ENCODE measurements around the gene ILDR1.
A peak's percentile ranks its signal among the peaks of the same experiment; 100 is the strongest.

ILDR1 gene

GRCh38 chr3:121989943-121990342, 32.1 kb downstream of the ILDR1 start:
- no peak for DNase-seq

DNA sequence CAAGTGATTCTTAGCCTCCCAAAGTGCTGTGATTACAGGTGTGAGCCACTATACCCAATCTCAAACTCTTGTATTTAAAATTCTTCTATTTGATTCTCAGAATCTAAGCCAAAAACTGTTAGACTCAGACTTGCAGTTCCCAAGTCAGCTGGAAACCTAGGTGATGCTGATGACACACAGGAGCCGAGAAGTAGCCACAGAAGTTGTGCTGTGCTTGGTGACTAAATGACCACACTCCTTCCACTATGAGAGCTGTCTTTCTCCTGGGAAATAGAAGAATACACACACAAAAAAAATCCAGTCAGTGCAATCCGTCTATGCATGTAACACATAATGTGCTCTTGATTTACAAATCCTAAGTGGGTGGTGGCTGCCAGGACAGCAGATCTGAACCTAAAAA, 33.9 kb downstream of the ILDR1 start:
- DNase-seq = no peak

- DNase-seq = no peak
Measured at GRCh38 chr3:121985846-121986245, 36.2 kb downstream of the ILDR1 start.

DNA sequence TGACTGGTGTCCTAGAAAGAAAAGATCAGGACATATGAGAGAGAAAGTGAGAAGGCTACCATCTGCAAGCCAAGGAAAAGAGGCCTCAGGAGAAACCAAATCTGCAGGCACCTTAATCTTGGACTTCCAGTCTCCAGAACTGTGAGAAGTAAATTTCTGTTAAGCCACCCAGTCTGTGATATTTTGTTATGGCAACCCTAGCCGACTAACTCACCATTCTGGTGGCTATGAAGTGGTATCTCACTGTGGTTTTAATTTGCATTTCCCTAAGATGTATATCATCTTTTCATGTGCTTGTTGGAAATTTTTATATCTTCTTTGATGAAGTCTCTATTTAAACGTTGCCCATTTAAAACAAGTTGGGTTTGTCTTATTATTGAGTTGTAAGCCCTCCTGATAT, 40.6 kb downstream of the ILDR1 start:
- no peak for DNase-seq

DNA sequence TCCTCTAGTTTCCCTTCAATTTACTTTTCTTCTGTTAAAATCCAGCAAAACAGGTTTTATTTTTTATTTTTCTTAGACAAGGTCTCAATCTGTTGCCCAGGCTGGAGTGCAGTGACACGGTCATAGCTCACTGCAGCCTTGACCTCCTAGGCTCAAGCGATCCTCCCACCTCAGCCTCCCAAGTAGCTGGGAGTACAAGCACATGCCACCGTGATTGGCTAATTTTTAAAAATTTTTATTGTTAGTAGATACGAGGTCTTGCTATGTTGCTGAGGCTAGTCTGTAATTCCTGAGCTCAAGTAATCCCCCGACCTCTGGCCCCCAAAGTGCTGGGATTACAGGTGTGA, 41.6 kb downstream of the ILDR1 start:
- DNase-seq = no peak

DNA sequence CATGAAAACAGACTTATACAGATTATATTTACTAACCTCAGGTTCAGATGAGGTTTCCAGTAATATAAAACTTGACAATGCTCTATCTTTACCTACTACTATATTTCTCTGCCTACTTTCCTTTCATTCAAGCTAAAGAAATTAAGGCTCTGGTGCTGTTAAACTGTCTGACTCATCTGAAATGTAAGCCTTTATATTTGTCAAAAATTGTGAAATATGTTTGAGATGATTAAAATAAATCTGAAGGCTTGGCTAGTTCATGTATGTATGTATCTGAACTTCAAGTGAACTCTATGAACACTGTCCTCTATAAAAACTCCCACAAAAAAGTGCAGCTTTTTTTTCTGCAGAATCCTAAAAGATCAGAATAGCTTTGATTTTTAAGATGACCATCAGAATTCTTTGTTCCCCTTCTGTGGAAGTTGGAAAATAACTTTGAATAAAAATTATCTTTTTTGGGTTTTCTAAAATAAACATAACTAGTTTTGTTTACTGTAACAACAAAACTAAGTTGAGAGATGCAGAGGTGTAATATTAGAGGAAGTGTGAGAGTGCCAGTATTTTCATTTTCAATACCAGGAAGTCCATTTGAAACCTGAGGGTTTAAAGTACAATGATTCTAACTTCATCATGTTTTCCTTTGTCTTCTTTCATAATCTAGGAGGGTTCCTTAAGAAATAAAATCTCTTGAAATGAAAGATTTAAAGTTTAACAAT, 42.2 kb downstream of the ILDR1 start:
- DNase-seq = no peak

GRCh38 chr3:121979246-121979645, 42.8 kb downstream of the ILDR1 start:
- DNase-seq = no peak

DNA sequence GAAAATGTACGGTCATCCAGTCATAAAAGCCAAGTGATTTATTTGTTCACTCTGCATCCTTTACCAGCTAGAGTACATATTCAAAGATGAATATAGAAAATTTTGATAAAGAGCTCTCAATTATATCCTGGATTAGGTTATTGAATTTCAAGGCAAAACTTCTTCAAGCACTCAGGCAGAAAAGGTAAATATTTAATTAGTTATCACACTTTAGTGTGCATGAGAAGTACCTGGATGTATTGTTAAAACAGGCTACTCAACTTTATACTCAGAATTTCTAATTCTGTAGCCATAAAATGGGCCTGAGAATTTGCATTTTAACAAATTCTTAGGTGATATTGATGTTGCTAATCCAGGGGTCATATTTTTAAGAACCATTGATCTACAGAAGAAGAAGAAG, 45.3 kb downstream of the ILDR1 start:
- DNase-seq = no peak

DNA sequence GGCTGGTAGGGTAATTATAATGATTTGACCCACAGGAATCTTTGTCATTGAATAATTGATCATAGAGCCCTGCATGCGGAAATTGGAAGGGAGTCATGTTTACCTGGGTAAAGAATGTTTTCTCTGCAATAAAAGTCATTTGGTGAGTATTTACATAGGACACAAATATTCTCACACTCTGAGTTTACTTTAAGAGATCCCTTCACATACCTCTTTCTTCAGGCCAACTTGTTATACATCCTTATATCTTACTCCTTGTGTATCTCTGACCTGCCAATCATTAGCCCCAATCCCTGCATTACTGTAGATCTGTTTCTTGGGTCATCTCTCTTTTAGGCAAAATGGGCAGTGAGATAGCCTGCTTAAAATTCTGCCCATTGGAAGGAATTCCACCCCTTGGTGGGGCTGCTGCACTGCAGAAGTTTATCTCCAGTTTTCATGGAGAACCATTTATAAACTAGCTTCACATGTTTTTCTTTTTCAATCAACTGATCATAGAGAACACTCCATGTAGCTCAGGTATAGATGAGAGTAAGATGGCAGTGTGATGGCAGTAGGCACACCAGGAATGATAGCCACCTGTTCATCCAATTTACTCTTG, 46.2 kb downstream of the ILDR1 start:
- no peak for DNase-seq

GRCh38 chr3:121974601-121975111, 47.4 kb downstream of the ILDR1 start:
- no peak for DNase-seq

GRCh38 chr3:121970047-121970446, 52.0 kb downstream of the ILDR1 start:
- no peak for DNase-seq

DNA sequence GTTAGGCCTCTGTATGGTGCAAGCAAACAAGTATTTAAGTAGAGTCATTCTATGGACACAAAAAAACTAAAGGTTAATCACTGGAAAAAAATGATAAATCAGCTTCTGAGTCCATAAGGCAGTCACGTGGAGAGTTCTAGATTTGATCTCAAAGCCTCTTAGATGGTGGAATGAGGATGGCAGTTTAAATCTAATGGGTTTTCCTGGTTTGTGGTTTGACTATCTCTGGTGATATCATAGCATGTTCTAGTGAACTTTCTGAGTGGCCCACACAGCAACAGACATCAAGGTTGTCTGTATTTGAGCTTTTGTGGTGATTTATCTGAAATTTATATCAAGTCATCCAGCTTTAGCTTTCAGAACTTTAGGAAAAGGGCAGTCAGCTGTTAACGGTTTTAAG, 52.4 kb downstream of the ILDR1 start:
- no peak for DNase-seq

GRCh38 chr3:121963608-121964007, 58.4 kb downstream of the ILDR1 start:
- no peak for DNase-seq

GRCh38 chr3:121962443-121962842, 59.6 kb downstream of the ILDR1 start:
- no peak for DNase-seq

DNA sequence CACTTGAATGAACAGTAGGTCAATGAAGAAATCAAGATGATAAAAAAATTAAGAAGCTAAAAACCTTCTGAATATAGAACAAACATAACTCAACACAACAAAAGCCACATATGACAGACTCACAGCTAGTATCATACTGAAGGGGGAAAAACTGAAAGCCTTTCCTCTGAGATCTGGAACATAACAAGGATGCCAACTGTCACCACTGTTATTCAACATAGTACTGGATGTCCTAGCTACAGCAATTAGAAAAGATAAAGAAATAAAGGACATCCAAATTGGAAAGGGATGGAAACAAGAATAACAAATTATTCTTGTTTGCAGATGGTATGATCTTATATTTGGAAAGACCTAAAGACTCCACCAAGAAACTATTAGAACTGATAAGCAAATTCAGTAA, 60.8 kb downstream of the ILDR1 start:
- no peak for DNase-seq

GRCh38 chr3:121958801-121959200, 63.2 kb downstream of the ILDR1 start:
- DNase-seq = no peak

DNA sequence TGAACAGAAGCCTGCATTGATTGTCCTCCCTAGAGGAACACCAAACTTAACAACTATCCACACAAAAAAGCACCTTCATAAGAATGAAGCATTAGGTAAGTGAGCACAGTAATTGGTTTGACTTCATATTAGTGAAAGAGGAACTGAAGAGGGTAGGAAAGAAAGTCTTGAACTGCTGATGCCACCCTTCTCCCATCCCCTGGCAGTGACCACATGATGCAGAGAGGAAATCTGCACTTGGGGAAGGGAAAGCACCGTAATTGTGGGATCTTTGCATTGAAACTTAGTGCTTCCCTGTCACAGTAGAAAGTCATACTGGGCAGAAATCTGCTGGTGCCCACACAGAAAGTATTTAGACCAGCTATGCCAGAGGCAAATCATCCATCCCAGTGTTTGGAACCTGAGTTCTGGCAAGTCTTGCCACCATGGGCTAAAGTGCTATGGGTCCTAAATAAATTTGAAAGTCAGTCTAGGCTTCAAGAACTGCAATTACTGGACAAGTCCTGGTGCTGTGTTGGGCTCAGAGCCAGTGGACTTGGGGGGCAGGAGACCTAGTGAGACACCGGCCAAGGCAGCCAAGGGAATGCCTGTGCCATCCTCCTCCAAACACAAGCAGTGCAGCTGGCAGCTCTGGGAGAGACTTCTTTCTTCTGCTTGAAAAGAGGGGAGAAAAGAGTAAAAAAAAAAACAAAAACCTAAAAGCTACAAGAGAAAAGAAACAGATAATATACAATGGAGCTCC, 64.2 kb downstream of the ILDR1 start:
- DNase-seq = peak; percentile 33

- DNase-seq = no peak
Measured at GRCh38 chr3:121956363-121956762, 65.7 kb downstream of the ILDR1 start.

DNA sequence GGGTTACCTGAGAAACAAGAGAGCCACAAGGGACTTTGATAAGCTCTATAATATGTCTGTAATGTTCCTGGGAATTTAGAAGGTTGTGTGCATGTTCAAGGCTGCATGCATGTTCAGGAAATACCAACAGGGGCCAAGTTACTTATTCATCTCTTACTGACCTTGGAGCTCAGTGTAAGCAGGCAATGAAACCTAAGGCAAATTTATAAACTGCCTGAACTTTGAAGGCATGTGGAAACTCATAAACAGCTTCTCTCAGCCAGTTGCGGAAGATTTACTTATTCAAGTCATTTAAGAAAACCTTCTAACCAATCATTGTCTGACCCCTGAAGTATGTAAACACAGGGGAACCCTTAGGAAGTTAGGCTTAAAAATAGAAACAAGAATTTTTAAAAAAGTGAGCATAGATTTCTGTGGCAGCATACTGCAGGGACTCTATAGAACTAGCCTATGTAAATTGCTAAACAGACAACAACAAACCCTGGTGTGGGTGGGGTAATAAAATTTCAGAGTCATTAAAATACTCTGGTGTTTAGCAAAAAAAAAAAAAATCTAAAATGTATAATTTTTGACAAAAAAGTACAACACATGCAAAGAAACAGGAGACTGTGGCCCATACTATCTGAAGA, 70.6 kb downstream of the ILDR1 start:
- DNase-seq = no peak

GRCh38 chr3:121948641-121949040, 73.4 kb downstream of the ILDR1 start:
- no peak for DNase-seq

DNA sequence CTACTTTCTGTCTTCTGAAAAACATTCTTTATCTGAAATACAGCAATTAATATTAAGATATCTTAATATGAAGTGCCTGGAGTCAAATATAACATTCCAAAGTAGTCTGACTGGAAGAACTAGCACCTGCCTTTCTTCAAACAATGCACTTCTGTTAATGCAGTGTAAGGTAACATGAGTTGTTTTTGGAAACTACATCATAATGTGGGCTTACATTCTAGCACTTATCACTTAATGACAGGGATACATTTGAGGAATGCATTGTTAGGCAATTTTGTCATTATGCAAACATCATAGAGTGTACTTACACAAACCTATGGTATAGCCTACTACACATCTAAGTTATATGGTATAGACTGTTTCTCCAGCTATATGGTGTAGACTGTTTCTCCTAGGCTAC, 78.6 kb downstream of the ILDR1 start:
- no peak for DNase-seq

- no peak for DNase-seq
Measured at GRCh38 chr3:121942116-121942786, 79.8 kb downstream of the ILDR1 start.

DNA sequence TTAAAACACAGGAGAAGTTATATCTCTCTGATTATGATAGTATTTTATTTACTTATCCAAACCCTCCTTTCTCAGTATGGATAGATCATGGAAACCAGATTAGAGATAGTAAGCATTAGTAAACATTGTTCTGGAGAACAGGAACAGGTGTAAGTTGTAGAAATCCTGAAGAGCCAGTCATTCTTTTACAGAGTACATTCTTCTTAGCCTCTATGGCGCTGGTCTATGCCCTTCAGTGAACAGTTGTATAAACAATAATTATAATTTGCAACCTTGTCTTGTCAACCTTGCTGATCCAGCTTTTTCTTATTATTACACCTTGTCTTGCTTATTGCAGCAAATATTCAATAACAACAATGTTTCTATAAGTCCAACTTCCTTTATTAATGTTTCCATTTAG, 80.5 kb downstream of the ILDR1 start:
- no peak for DNase-seq

Data from CD4-positive, alpha-beta T cell treated with Interferon gamma for 1 hour (primary cell).